Measurements from ENCODE around the gene CYP26C1.

DNA sequence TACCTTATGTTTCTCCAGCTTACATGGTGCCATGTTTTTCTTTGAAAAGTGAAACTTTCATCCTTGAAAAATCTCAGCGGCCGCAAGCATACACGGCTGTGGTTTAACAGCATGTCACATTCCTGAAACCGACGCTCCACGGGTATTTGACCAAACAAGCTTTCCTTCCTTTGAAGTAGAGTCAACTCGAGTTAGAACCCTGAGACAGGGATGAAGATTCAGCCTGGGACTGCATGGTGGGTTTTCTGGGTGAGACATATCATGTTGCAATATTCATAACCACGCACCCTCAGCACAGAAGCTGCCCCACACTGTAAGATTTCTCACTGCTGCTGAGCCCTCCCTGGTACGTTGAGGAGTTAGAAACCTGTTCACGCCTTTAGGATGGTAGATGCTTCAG, 21.2 kb downstream of the CYP26C1 start:
- TF ChIP-seq, protein P1, sequence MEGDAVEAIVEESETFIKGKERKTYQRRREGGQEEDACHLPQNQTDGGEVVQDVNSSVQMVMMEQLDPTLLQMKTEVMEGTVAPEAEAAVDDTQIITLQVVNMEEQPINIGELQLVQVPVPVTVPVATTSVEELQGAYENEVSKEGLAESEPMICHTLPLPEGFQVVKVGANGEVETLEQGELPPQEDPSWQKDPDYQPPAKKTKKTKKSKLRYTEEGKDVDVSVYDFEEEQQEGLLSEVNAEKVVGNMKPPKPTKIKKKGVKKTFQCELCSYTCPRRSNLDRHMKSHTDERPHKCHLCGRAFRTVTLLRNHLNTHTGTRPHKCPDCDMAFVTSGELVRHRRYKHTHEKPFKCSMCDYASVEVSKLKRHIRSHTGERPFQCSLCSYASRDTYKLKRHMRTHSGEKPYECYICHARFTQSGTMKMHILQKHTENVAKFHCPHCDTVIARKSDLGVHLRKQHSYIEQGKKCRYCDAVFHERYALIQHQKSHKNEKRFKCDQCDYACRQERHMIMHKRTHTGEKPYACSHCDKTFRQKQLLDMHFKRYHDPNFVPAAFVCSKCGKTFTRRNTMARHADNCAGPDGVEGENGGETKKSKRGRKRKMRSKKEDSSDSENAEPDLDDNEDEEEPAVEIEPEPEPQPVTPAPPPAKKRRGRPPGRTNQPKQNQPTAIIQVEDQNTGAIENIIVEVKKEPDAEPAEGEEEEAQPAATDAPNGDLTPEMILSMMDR (conservative IDR thresholded peaks at IDR 0.05; ENCODE audit: low read length): no peak
- TF ChIP-seq EZH2phosphoT487 (IDR thresholded peaks at IDR 0.05; ENCODE audit: borderline replicate concordance, low read depth, low read length): no peak

All from OCI-LY7 (cell line).